H1 (cell line): Measurements from ENCODE around the gene FHL5. TPM values are rescaled to one million over a fixed set of nuclear protein-coding genes. Genes with fewer than 3 reads are reported as not detected.

Experiments
- ASH2L ChIP-seq: fragments of 200-600, 300-600 bp; sonication (generic); IDR thresholded peaks from one replicate; pipeline ENCODE4 v1.7.1; 2017; ENCODE audit warnings: low read length
- CREB1 ChIP-seq: IDR thresholded peaks from 2 replicates; pipeline ENCODE4 v1.6.1; 2012; ENCODE audit warnings: inconsistent platforms
- SAP30 ChIP-seq: fragments of 300-600 bp; sonication (generic); IDR thresholded peaks from 2 replicates; pipeline ENCODE4 v1.7.1; 2012; ENCODE audit warnings: low read length, moderate library complexity, mild to moderate bottlenecking, inconsistent platforms; ENCODE audit not compliant: insufficient read depth, insufficient replicate concordance
- SIRT6 ChIP-seq: IDR thresholded peaks from one replicate; pipeline ENCODE4 v1.7.1; 2012; ENCODE audit warnings: low read length, inconsistent platforms
- polyA plus RNA-seq, 7 experiments: library from polyadenylated mRNA; depleted of rRNA in 3 of 7; stranded (reverse) in 5 of 7; unstranded in 2 of 7; fragments of >200 nt in 5 of 7; fragments of 200-250 nt in 2 of 7; gene quantifications; 1 replicate in 5 of 7; 2 replicates in 1 of 7; 4 replicates in 1 of 7; pipeline versions ENCODE4 v1.2.1 to v1.2.3, GENCODE V29; 2011 to 2013; ENCODE audit warnings: missing spikeins in 2 of 7, mixed read lengths in 2 of 7
- total RNA-seq: library from RNA; stranded (reverse); fragmentation: NEBNext Ultra II Directional; extraction: Animal tissue kit (Norgen Biotek cat#: 25700); gene quantifications from 2 replicates; pipeline ENCODE4 v1.2.1, GENCODE V29; 2021
- TF ChIP-seq, protein P1 (sequence below): IDR thresholded peaks from 2 replicates; pipeline ENCODE4 v1.6.1; 2012; ENCODE audit warnings: low read length, inconsistent platforms

FHL5 gene
- total and polyA plus RNA-seq, 2 of the 8 experiments (the other 6 are each of a cell fraction or from before 2014, with no cell fraction given), result not detected

DNA sequence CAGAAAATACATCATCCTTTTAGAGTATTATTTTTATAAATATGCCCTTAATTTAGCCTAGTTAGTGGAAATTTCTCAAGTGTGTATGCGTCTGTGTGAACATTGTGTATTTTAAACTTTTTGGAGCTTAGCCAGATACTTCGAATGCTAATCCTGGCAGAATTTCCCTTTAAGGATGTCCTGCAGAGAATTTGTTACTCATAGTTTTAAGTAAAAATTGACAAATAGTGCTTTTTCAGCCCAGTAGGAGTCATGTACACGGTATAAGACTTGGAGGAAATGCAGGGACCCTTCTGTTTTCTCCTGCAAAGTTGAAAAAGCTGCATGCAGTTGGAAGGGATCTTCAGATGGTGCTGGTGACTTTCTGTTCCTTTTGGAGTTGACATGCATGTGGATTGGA lies at the start of gene FHL5 (continued):
- no peak for TF ChIP-seq SAP30
- TF ChIP-seq, protein P1, sequence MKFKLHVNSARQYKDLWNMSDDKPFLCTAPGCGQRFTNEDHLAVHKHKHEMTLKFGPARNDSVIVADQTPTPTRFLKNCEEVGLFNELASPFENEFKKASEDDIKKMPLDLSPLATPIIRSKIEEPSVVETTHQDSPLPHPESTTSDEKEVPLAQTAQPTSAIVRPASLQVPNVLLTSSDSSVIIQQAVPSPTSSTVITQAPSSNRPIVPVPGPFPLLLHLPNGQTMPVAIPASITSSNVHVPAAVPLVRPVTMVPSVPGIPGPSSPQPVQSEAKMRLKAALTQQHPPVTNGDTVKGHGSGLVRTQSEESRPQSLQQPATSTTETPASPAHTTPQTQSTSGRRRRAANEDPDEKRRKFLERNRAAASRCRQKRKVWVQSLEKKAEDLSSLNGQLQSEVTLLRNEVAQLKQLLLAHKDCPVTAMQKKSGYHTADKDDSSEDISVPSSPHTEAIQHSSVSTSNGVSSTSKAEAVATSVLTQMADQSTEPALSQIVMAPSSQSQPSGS, result no peak
- no peak for TF ChIP-seq ASH2L
- TF ChIP-seq SIRT6, result no peak
- no peak for TF ChIP-seq CREB1
